ENCODE data around the gene STK10.

The STK10 gene

GRCh38 chr5:172219296-172219695 lies 31.3 kb upstream of the STK10 start:
- H3K27ac ChIP-seq (replicated peaks) = no peak overlapping the region
- H3K4me3 ChIP-seq (replicated peaks; ENCODE audit: insufficient read depth, low read length) = no peak overlapping the region
- no peak for TF ChIP-seq POLR2AphosphoS5 (IDR thresholded peaks at IDR 0.05; ENCODE audit: low read depth)
- TF ChIP-seq SPI1 (IDR thresholded peaks at IDR 0.05; ENCODE audit: borderline replicate concordance, low read depth) = no peak
- TF ChIP-seq, protein P1, sequence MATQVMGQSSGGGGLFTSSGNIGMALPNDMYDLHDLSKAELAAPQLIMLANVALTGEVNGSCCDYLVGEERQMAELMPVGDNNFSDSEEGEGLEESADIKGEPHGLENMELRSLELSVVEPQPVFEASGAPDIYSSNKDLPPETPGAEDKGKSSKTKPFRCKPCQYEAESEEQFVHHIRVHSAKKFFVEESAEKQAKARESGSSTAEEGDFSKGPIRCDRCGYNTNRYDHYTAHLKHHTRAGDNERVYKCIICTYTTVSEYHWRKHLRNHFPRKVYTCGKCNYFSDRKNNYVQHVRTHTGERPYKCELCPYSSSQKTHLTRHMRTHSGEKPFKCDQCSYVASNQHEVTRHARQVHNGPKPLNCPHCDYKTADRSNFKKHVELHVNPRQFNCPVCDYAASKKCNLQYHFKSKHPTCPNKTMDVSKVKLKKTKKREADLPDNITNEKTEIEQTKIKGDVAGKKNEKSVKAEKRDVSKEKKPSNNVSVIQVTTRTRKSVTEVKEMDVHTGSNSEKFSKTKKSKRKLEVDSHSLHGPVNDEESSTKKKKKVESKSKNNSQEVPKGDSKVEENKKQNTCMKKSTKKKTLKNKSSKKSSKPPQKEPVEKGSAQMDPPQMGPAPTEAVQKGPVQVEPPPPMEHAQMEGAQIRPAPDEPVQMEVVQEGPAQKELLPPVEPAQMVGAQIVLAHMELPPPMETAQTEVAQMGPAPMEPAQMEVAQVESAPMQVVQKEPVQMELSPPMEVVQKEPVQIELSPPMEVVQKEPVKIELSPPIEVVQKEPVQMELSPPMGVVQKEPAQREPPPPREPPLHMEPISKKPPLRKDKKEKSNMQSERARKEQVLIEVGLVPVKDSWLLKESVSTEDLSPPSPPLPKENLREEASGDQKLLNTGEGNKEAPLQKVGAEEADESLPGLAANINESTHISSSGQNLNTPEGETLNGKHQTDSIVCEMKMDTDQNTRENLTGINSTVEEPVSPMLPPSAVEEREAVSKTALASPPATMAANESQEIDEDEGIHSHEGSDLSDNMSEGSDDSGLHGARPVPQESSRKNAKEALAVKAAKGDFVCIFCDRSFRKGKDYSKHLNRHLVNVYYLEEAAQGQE (IDR thresholded peaks at IDR 0.05; ENCODE audit: insufficient replicate concordance, low read depth) = no peak
- no peak for TF ChIP-seq GABPA (IDR thresholded peaks at IDR 0.05; ENCODE audit: low read depth)
- TF ChIP-seq, protein P2, sequence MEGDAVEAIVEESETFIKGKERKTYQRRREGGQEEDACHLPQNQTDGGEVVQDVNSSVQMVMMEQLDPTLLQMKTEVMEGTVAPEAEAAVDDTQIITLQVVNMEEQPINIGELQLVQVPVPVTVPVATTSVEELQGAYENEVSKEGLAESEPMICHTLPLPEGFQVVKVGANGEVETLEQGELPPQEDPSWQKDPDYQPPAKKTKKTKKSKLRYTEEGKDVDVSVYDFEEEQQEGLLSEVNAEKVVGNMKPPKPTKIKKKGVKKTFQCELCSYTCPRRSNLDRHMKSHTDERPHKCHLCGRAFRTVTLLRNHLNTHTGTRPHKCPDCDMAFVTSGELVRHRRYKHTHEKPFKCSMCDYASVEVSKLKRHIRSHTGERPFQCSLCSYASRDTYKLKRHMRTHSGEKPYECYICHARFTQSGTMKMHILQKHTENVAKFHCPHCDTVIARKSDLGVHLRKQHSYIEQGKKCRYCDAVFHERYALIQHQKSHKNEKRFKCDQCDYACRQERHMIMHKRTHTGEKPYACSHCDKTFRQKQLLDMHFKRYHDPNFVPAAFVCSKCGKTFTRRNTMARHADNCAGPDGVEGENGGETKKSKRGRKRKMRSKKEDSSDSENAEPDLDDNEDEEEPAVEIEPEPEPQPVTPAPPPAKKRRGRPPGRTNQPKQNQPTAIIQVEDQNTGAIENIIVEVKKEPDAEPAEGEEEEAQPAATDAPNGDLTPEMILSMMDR (IDR thresholded peaks at IDR 0.05; ENCODE audit: insufficient read depth, low read length) = no peak
- no peak for DNase-seq (ENCODE audit: low read depth in 1 of 2, low spot score in 1 of 2)
- no peaks in the 10 kb centered on the region for H3K27me3 ChIP-seq (ENCODE audit: insufficient read depth, poor library complexity, severe bottlenecking)

DNA sequence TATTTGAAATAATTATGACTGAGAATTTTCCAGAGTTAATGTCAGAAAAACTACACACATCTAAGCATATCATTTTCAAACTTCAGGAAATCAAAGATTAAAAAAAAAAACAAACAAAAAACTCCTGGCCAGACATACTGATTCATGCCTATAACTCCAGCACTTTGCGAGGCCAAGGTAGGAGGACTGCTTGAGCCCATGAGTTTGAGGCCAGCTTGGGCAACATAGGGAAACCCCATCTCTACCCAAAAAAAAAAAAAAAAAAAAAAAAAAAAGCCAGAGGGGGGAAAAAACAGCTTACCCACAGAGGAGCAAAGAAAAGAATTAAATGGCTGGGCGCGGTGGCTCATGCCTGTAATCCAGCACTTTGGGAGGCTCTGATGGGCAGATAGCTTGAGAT lies 28.3 kb upstream of the STK10 start:
- Histone ChIP-seq H3K27ac (replicated peaks) (no peak overlapping the region), H3K27me3 (ENCODE audit: insufficient read depth, poor library complexity, severe bottlenecking) (no peaks in the 10 kb centered on the region), H3K4me3 (replicated peaks; ENCODE audit: insufficient read depth, low read length) (no peak overlapping the region)
- TF ChIP-seq, protein P2 (IDR thresholded peaks at IDR 0.05; ENCODE audit: insufficient read depth, low read length) = no peak
- no peak for TF ChIP-seq SPI1 (IDR thresholded peaks at IDR 0.05; ENCODE audit: borderline replicate concordance, low read depth)
- TF ChIP-seq, protein P1 (IDR thresholded peaks at IDR 0.05; ENCODE audit: insufficient replicate concordance, low read depth) = no peak
- TF ChIP-seq GABPA (IDR thresholded peaks at IDR 0.05; ENCODE audit: low read depth) = no peak
- TF ChIP-seq POLR2AphosphoS5 (IDR thresholded peaks at IDR 0.05; ENCODE audit: low read depth) = no peak
- no peak for DNase-seq (ENCODE audit: low read depth in 1 of 2, low spot score in 1 of 2)

GRCh38 chr5:172213126-172213525 lies 25.1 kb upstream of the STK10 start:
- TF ChIP-seq SPI1 (IDR thresholded peaks at IDR 0.05; ENCODE audit: borderline replicate concordance, low read depth) = no peak
- no peak for TF ChIP-seq GABPA (IDR thresholded peaks at IDR 0.05; ENCODE audit: low read depth)
- TF ChIP-seq, protein P1 (IDR thresholded peaks at IDR 0.05; ENCODE audit: insufficient replicate concordance, low read depth) = no peak
- TF ChIP-seq POLR2AphosphoS5 (IDR thresholded peaks at IDR 0.05; ENCODE audit: low read depth) = no peak
- TF ChIP-seq, protein P2 (IDR thresholded peaks at IDR 0.05; ENCODE audit: insufficient read depth, low read length) = no peak
- no peak for DNase-seq (ENCODE audit: low read depth in 1 of 2, low spot score in 1 of 2)

More at GRCh38 chr5:172213126-172213525, 25.1 kb upstream of the STK10 start:
- H3K27ac ChIP-seq (replicated peaks) = no peak overlapping the region
- no peak overlapping the region for H3K4me3 ChIP-seq (replicated peaks; ENCODE audit: insufficient read depth, low read length)
- H3K27me3 ChIP-seq (ENCODE audit: insufficient read depth, poor library complexity, severe bottlenecking) = no peaks in the 10 kb centered on the region
